Hepatocyte (in vitro differentiated cells): Measurements from ENCODE around the gene SNCAIP.

Experiments
- EZH2 ChIP-seq: fragments of 200-600 bp; sonication (generic); IDR thresholded peaks from 2 replicates; pipeline ENCODE4 v1.6.1; 2016; ENCODE audit warnings: antibody characterized with exemption, mild to moderate bottlenecking, borderline replicate concordance
- EZH2phosphoT487 ChIP-seq: fragments of 200-600 bp; sonication (generic); IDR thresholded peaks from one replicate; pipeline ENCODE4 v1.6.1; 2018; ENCODE audit warnings: antibody characterized with exemption, mild to moderate bottlenecking, low read depth, moderate library complexity; ENCODE audit not compliant: unreplicated experiment, severe bottlenecking
- TF ChIP-seq, protein P1 (sequence below): fragments of 200-600 bp; sonication (generic); IDR thresholded peaks from 2 replicates; pipeline ENCODE4 v1.5.1; 2016; ENCODE audit warnings: antibody characterized with exemption, mild to moderate bottlenecking; ENCODE audit not compliant: poor library complexity

DNA sequence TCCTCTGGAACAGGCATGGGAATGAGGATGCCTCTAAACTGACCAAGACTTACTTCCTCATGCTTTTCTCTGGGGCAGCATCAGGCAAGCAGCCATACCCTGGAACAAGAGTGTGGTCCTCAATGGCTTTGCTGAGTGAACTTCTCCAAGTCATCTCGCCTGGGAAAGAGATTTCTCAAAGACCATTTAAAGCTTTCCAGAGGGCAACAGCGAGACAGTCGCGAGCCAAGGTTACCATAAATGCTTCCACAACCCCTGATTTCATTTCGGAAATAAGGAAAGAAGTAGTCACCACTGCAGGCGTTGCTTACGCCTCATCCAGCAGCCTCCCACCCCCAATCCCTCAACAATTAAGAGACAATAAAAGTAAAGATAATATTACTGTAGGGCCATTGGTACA lies 1.1 kb upstream of the SNCAIP start:
- TF ChIP-seq, protein P1, sequence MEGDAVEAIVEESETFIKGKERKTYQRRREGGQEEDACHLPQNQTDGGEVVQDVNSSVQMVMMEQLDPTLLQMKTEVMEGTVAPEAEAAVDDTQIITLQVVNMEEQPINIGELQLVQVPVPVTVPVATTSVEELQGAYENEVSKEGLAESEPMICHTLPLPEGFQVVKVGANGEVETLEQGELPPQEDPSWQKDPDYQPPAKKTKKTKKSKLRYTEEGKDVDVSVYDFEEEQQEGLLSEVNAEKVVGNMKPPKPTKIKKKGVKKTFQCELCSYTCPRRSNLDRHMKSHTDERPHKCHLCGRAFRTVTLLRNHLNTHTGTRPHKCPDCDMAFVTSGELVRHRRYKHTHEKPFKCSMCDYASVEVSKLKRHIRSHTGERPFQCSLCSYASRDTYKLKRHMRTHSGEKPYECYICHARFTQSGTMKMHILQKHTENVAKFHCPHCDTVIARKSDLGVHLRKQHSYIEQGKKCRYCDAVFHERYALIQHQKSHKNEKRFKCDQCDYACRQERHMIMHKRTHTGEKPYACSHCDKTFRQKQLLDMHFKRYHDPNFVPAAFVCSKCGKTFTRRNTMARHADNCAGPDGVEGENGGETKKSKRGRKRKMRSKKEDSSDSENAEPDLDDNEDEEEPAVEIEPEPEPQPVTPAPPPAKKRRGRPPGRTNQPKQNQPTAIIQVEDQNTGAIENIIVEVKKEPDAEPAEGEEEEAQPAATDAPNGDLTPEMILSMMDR, result no peak
- TF ChIP-seq EZH2 (no peak), EZH2phosphoT487 (no peak)
